Urothelium cell line (cell line): ENCODE data around the gene TP53TG3.
"Not testable (repeated sequence)": the region's sequence is repeated elsewhere in the genome, so short reads cannot be mapped to it uniquely, and the experiment has no call there.

ENCODE experiments used
- DNase-seq: peaks from one replicate; pipeline ENCODE4 v3.0.0; 2011; ENCODE audit warnings: low spot score, mixed read lengths
- FAIRE-seq: peaks from 2 replicates; lab custom pipeline; 2011; peaks lifted over from hg19 to GRCh38; lab: Jason Lieb, UNC

Gene TP53TG3

GRCh38 chr16:32676065-32676464, at the start of gene TP53TG3:
TSS of gene TP53TG3 (minus strand) at chr16:32676165. CDS start at chr16:32676097, 68 bp downstream.
- FAIRE-seq, DNase-seq: not testable (repeated sequence)

- DNase-seq, FAIRE-seq: not testable (repeated sequence)
Observed at GRCh38 chr16:32650876-32651275, 25.1 kb downstream of the TP53TG3 start.

DNA sequence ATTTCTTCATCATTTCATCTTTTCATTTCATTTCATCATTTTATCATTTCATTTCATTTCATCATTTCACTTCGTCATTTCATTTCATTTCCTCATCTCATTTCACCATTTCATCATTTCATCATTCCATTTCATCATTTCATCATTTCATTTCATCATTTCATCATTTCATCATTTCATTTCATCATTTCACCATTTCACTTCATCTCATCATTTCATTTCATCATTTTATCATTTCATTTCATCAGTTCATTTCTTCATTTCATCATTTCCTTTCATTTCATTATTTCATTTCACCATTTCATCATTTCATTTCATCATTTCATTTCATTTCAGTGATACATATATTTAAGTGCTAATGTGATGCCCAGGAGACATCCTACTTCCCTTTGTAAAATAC, 28.4 kb downstream of the TP53TG3 start:
- not testable (repeated sequence) for FAIRE-seq, DNase-seq

- not testable (repeated sequence) for FAIRE-seq, DNase-seq
Observed at GRCh38 chr16:32646780-32647179, 29.2 kb downstream of the TP53TG3 start.

DNA sequence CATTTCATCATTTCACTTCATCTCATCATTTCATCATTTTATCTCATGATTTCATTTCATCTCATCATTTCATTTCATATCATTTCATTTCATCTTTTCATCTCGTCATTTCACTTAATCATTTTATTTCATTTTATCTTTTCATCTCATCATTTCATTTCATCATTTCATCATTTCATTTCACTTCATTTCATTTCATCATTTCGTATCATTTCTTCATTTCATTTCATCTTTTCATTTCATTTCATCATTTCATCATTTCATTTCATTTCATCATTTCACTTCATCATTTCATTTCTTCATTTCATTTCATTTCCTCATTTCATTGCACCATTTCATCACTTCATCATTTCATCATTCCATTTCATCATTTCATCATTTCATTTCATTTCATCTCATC, 29.8 kb downstream of the TP53TG3 start:
- not testable (repeated sequence) for DNase-seq, FAIRE-seq

- FAIRE-seq, DNase-seq: not testable (repeated sequence)
Observed at GRCh38 chr16:32645278-32645908, 30.6 kb downstream of the TP53TG3 start.

DNA sequence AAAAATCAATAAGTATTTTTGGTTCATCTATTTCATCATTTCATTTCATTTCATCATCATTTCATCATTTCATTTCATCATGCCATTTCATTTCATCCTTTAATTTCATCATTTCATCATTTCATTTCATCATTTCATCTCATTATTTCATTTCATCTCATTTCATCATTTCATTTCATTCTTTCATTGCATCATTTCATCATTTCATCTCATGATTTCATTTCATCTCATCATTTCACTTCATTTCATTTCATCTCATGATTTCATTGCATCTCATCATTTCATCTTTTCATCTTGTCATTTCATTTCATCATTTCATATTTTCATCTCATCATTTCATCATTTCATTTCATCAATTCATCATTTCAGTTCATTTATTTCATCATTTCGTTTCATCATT, 31.2 kb downstream of the TP53TG3 start:
- not testable (repeated sequence) for DNase-seq, FAIRE-seq

DNA sequence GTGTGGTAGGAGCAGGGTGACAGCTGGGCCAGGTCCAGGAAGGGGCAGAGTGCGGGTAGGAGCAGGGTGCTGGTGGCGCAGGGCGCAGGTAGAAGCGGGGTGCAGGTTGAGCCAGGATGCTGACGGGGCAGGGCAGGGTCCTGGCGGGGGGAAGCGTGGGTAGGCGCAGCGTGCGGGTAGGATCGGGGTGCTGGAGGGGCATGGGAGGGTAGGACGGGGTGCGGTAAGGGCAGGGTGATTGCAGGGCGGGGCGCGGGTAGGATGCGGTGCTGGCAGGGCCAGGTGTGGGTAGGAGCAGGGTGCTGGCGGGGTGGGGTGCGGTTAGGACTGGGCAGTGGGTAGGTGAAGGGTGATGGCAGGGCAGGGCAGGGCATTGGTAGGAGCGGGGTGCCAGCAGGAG, 38.4 kb downstream of the TP53TG3 start:
- not testable (repeated sequence) for FAIRE-seq, DNase-seq

DNA sequence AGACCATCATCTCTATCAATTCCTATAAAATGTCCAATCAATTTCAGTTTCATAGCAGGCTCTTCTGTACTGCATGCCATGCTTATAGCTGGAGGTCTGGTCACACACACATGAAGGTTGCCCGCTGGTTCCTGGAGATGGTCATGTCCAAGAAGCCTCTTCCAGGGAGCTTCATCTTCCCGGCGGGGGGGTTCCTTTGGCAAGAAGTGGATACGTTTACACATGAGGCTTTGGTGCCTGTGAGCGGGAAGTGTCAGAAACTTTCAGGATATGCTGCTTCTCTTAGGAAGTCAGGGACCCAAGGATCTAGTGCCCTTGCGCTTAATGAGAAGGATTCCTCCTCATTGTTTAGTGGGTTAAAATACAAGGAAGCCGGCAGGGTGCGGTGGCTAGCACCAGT, 43.9 kb downstream of the TP53TG3 start:
- not testable (repeated sequence) for FAIRE-seq, DNase-seq
